D721Med (cell line): ENCODE data around the gene HABP4.

Experiments
- DNase-seq: peaks from one replicate; pipeline ENCODE4 v3.0.0; 2011; ENCODE audit warnings: low spot score; ENCODE audit not compliant: insufficient read length
- FAIRE-seq: peaks from 2 replicates; lab custom pipeline; 2011; peaks lifted over from hg19 to GRCh38; lab: Jason Lieb, UNC
- CTCF ChIP-seq: IDR thresholded peaks from 2 replicates; pipeline ENCODE4 v1.5.1; 2012; ENCODE audit warnings: mild to moderate bottlenecking, control low read depth; ENCODE audit not compliant: insufficient read depth; ENCODE audit errors: missing control alignments

Gene HABP4

GRCh38 chr9:96491880-96492525 is 42.0 kb downstream of the HABP4 start:
- DNase-seq: no peak
- TF ChIP-seq CTCF: no peak
- no peak for FAIRE-seq

- no peak for TF ChIP-seq CTCF
- FAIRE-seq (no peak), DNase-seq (no peak)
Observed at GRCh38 chr9:96492993-96493531, 43.1 kb downstream of the HABP4 start.

- no peak for TF ChIP-seq CTCF
- FAIRE-seq (no peak), DNase-seq (no peak)
Observed at GRCh38 chr9:96493757-96494156, 43.8 kb downstream of the HABP4 start.

GRCh38 chr9:96494215-96494800 is 44.3 kb downstream of the HABP4 start:
- DNase-seq: no peak
- no peak for FAIRE-seq
- no peak for TF ChIP-seq CTCF

GRCh38 chr9:96495341-96495740 is 45.4 kb downstream of the HABP4 start:
- no peak for FAIRE-seq

GRCh38 chr9:96496368-96497116 is 46.6 kb downstream of the HABP4 start:
- no peak for DNase-seq
- FAIRE-seq: no peak
- no peak for TF ChIP-seq CTCF

More at GRCh38 chr9:96495341-96495740, 45.4 kb downstream of the HABP4 start:
- no peak for DNase-seq
- TF ChIP-seq CTCF: no peak
